K562 (cell line): ENCODE results near the gene NDUFAF3. TPM values are rescaled to one million over a fixed set of nuclear protein-coding genes. Genes with fewer than 3 reads are reported as not detected.

Experiments
- CREM ChIP-seq: IDR thresholded peaks from 2 replicates; pipeline ENCODE4 v1.6.1; 2014; ENCODE audit warnings: antibody characterized with exemption, low read depth
- ESRRA ChIP-seq: fragments of 450-650 bp; IDR thresholded peaks from 2 replicates; pipeline ENCODE4 v1.6.1; 2014; ENCODE audit warnings: low read depth, mild to moderate bottlenecking, moderate library complexity, borderline replicate concordance
- FOXM1 ChIP-seq, 2 experiments: fragments of 450-650 bp in 1 of 2; sonication (generic) in 1 of 2; formaldehyde crosslinking in 1 of 2; IDR thresholded peaks; 2 replicates each; pipeline versions ENCODE4 v1.6.1 to v1.9.0; 2017 to 2022; ENCODE audit warnings: low read depth in 2 of 2, mild to moderate bottlenecking in 2 of 2, missing genetic modification reagents in 1 of 2, moderate library complexity in 1 of 2
- GABPA ChIP-seq: fragments of 200-800 bp; sonication (Bioruptor generic); conservative IDR thresholded peaks from 2 replicates; pipeline ENCODE4 v1.6.1; 2016; ENCODE audit warnings: low read depth, missing genetic modification characterization, missing compliant biosample characterization
- HMG20A ChIP-seq: fragments of 450-650 bp; formaldehyde crosslinking; conservative IDR thresholded peaks from 2 replicates; pipeline ENCODE4 v1.4.0; 2020; ENCODE audit warnings: mild to moderate bottlenecking, mixed read lengths
- JUND ChIP-seq, 2 experiments: IDR thresholded peaks; 2 replicates in 1 of 2; 3 replicates in 1 of 2; pipeline ENCODE4 v1.6.1; 2011; ENCODE audit warnings: borderline replicate concordance in 2 of 2, low read depth in 2 of 2, low read length in 2 of 2, improper control_type of control experiment in 1 of 2, missing biosample characterization in 1 of 2, missing genetic modification characterization in 1 of 2, missing genetic modification reagents in 1 of 2
- KLF6 ChIP-seq: fragments of 250-450 bp; sonication (Bioruptor Pico); IDR thresholded peaks from 2 replicates; pipeline ENCODE4 v1.4.0; 2020; ENCODE audit warnings: mild to moderate bottlenecking, moderate library complexity, borderline replicate concordance
- NR2C2 ChIP-seq, 2 experiments: fragments of 200-800 bp in 1 of 2; sonication (Bioruptor generic) in 1 of 2; sonication (generic) in 1 of 2; formaldehyde crosslinking in 1 of 2; IDR thresholded peaks; 2 replicates each; pipeline versions ENCODE4 v1.6.1 to v1.8.0; 2016 to 2022; ENCODE audit warnings: mild to moderate bottlenecking in 1 of 2, missing compliant biosample characterization in 1 of 2, missing genetic modification characterization in 1 of 2, missing genetic modification reagents in 1 of 2
- NR4A1 ChIP-seq, 2 experiments: fragments of 250-450 bp in 1 of 2; fragments of 450-650 bp in 1 of 2; sonication (Bioruptor Pico) in 1 of 2; IDR thresholded peaks; 2 replicates each; pipeline versions ENCODE4 v1.4.0 to v1.6.1; 2016 to 2020; ENCODE audit warnings: mild to moderate bottlenecking in 2 of 2, missing compliant biosample characterization in 1 of 2, missing genetic modification characterization in 1 of 2, moderate library complexity in 1 of 2
- POLR2B ChIP-seq: fragments of 450-650 bp; IDR thresholded peaks from 2 replicates; pipeline ENCODE4 v1.6.1; 2018; ENCODE audit warnings: low read depth; ENCODE audit not compliant: partially characterized antibody
- RNF2 ChIP-seq: sonication (generic); IDR thresholded peaks from 2 replicates; pipeline ENCODE4 v1.6.1; 2016
- SMARCE1 ChIP-seq: fragments of 450-650 bp; IDR thresholded peaks from 2 replicates; pipeline ENCODE4 v1.7.1; 2016; ENCODE audit warnings: mild to moderate bottlenecking
- THRAP3 ChIP-seq: fragments of 450-650 bp; IDR thresholded peaks from 2 replicates; pipeline ENCODE4 v1.6.1; 2016; ENCODE audit warnings: mild to moderate bottlenecking, inconsistent platforms, borderline replicate concordance
- ZBTB17 ChIP-seq: fragments of 450-650 bp; formaldehyde crosslinking; IDR thresholded peaks from 2 replicates; pipeline ENCODE4 v1.4.0; 2020; ENCODE audit warnings: mild to moderate bottlenecking
- ZC3H4 ChIP-seq: sonication (generic); formaldehyde crosslinking; IDR thresholded peaks from 2 replicates; pipeline ENCODE4 v1.9.0; 2021; ENCODE audit warnings: missing genetic modification reagents, borderline replicate concordance
- ZNF263 ChIP-seq: sonication (generic); formaldehyde crosslinking; IDR thresholded peaks from 2 replicates; pipeline ENCODE4 v1.8.0; 2022; ENCODE audit warnings: mild to moderate bottlenecking, missing genetic modification reagents, borderline replicate concordance
- ZNF311 ChIP-seq: fragments of 250-450 bp; sonication (Bioruptor Pico); IDR thresholded peaks from 2 replicates; pipeline ENCODE4 v1.4.0; 2020; ENCODE audit warnings: mild to moderate bottlenecking, moderate library complexity
- ZNF436 ChIP-seq: fragments of 250-450, 450-650 bp; sonication (Bioruptor Pico); formaldehyde crosslinking; IDR thresholded peaks from 2 replicates; pipeline ENCODE4 v1.7.0; 2020; ENCODE audit warnings: mild to moderate bottlenecking
- ZNF507 ChIP-seq: conservative IDR thresholded peaks from 2 replicates; pipeline ENCODE4 v1.6.1; 2017; ENCODE audit warnings: missing genetic modification characterization, missing compliant biosample characterization
- ZNF707 ChIP-seq: fragments of 250-450 bp; sonication (Bioruptor Pico); conservative IDR thresholded peaks from 2 replicates; pipeline ENCODE4 v1.8.0; 2022; ENCODE audit warnings: inconsistent platforms, mild to moderate bottlenecking, moderate library complexity
- polyA plus RNA-seq, 8 experiments: library from polyadenylated mRNA; depleted of rRNA in 4 of 8; stranded (reverse) in 5 of 8; unstranded in 3 of 8; fragments of >200 nt; fragmentation: Nextera tagmentation in 2 of 8; fragmentation: Illumina TruSeq in 1 of 8; extraction: Ambion mirVana in 2 of 8; extraction: Trizol in 1 of 8; gene quantifications; 2 replicates each; pipeline versions ENCODE4 v1.2.1 to v1.2.3, GENCODE V29; 2011 to 2014; ENCODE audit warnings: inconsistent platforms in 1 of 8, missing spikeins in 1 of 8
- total RNA-seq, 7 experiments: library from RNA; depleted of rRNA in 6 of 7; stranded (reverse); fragments of >200 nt in 6 of 7; fragmentation: Illumina TruSeq in 2 of 7; extraction: Trizol in 2 of 7; gene quantifications; 2 replicates each; pipeline versions ENCODE4 v1.2.1 to v1.2.3, GENCODE V29; 2011 to 2021; ENCODE audit warnings: low replicate concordance in 1 of 7
- TF ChIP-seq, protein P1 (sequence below): fragments of 250-450 bp; sonication (Bioruptor Pico); IDR thresholded peaks from 2 replicates; pipeline ENCODE4 v1.4.0; 2020; ENCODE audit warnings: mild to moderate bottlenecking, moderate library complexity, borderline replicate concordance
- TF ChIP-seq, protein P2 (sequence below): IDR thresholded peaks from 2 replicates; pipeline ENCODE4 v1.6.1; 2011; ENCODE audit not compliant: insufficient read length; ENCODE audit errors: extremely low read depth

The NDUFAF3 gene
- total and polyA plus RNA-seq, 9 of the 15 experiments (the other 6 are each of a cell fraction or from before 2014, with no cell fraction given), result 17.0 to 127 (median 36.3) TPM

- TF ChIP-seq ZBTB17 (CRISPR knock-in tag) (no peak; the same call in 1 of the 2 replicates), ZC3H4 (CRISPR knock-in tag) (no peak), KLF6 (CRISPR knock-in tag) (no peak), ZNF507 (no peak), RNF2 (peak; percentile 45), NR4A1 (CRISPR knock-in tag; IDR thresholded peaks at IDR 0.05) (0 out of 2 replicates have a peak, but pooled peaks have one; percentile 35), NR4A1 (tag; IDR thresholded peaks at IDR 0.05) (no peak), THRAP3 (no peak), CREM (peak; percentile 93), POLR2B (peak; percentile 98), JUND (IDR thresholded peaks at IDR 0.05; ENCODE audit: borderline replicate concordance, low read depth, low read length) (0 out of 2 replicates have a peak, but pooled peaks have one; percentile 24), JUND (tag; IDR thresholded peaks at IDR 0.05; ENCODE audit: borderline replicate concordance, low read depth, low read length) (no peak; the same call in 2 of the 3 replicates), ZNF436 (CRISPR knock-in tag) (no peak), FOXM1 (IDR thresholded peaks at IDR 0.05; ENCODE audit: low read depth) (peak; percentile 65), FOXM1 (CRISPR knock-in tag; IDR thresholded peaks at IDR 0.05; ENCODE audit: low read depth) (no peak), GABPA (tag) (0 out of 2 replicates have a peak, but pooled peaks have one; percentile 18), HMG20A (CRISPR knock-in tag) (no peak), ESRRA (peak; percentile 9; the same call in 1 of the 2 replicates), ZNF311 (CRISPR knock-in tag) (no peak), ZNF263 (CRISPR knock-in tag) (no peak), SMARCE1 (no peak), NR2C2 (CRISPR knock-in tag; IDR thresholded peaks at IDR 0.05) (no peak), NR2C2 (tag; IDR thresholded peaks at IDR 0.05) (no peak; the same call in none of the 2 replicates), ZNF707 (CRISPR knock-in tag) (no peak)
- TF ChIP-seq, protein P1, sequence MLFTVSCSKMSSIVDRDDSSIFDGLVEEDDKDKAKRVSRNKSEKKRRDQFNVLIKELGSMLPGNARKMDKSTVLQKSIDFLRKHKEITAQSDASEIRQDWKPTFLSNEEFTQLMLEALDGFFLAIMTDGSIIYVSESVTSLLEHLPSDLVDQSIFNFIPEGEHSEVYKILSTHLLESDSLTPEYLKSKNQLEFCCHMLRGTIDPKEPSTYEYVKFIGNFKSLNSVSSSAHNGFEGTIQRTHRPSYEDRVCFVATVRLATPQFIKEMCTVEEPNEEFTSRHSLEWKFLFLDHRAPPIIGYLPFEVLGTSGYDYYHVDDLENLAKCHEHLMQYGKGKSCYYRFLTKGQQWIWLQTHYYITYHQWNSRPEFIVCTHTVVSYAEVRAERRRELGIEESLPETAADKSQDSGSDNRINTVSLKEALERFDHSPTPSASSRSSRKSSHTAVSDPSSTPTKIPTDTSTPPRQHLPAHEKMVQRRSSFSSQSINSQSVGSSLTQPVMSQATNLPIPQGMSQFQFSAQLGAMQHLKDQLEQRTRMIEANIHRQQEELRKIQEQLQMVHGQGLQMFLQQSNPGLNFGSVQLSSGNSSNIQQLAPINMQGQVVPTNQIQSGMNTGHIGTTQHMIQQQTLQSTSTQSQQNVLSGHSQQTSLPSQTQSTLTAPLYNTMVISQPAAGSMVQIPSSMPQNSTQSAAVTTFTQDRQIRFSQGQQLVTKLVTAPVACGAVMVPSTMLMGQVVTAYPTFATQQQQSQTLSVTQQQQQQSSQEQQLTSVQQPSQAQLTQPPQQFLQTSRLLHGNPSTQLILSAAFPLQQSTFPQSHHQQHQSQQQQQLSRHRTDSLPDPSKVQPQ (CRISPR knock-in tag), result no peak
- TF ChIP-seq, protein P2, sequence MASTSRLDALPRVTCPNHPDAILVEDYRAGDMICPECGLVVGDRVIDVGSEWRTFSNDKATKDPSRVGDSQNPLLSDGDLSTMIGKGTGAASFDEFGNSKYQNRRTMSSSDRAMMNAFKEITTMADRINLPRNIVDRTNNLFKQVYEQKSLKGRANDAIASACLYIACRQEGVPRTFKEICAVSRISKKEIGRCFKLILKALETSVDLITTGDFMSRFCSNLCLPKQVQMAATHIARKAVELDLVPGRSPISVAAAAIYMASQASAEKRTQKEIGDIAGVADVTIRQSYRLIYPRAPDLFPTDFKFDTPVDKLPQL, result no peak
Measured at GRCh38 chr3:49021213-49021812, 608 bp upstream of the NDUFAF3 start (continued).
